Activated CD4-positive, CD25-positive, alpha-beta regulatory T cell (primary cell): ENCODE data around the gene NBL1.
A peak's percentile ranks its signal among the peaks of the same experiment; 100 is the strongest.

Source experiments
- DNase-seq, 4 experiments: peaks; one replicate each; lab custom pipeline; 2025; lab: John Stamatoyannopoulos, UW

Gene NBL1, protein sequence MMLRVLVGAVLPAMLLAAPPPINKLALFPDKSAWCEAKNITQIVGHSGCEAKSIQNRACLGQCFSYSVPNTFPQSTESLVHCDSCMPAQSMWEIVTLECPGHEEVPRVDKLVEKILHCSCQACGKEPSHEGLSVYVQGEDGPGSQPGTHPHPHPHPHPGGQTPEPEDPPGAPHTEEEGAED

DNA sequence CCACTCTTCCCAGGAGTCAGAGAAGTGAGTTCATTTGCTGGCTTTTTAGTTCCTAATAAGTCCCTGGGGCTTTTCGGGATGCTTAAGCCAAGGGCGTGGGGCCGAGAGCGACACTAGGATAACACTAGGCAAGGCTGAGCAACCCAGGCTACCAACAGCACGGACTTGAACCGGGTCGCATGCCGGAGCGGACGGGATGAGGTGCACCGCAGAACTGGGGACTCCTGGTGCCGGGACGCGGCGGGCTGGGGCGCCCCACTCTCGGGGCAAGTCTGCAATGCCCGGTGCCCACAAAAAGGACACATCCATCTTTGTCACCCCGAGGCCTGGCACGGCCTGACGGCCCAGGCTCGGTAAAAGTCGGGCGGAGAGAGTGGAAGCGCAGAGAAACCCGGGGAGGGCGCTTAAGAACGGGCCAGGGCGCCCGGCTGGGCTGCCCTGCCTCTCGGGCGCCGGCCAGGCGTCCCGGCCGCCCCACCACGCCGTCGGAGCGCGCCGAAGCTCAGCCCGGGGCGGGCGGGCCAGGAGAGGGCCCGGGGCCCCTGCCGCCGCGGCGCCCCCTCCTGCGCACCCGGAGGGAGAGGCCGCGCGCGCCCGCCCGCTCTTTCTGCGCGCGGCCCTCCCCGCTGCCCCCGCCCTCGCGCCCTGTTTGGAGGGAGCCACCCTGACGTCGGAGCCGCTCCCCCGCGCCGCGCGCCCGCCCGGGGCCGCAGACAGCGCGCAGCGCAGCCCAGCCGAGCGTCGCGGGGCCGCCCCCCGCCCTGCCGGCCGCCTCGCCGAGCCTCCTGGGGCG, at the start of gene NBL1:
NBL1 (plus strand) TSS at position 710 of the 793 bp plus-strand sequence. CDS start 10,720 bp downstream, outside the sequence.
- peak in 2 of 4 experiments; percentile 14 to 31 for DNase-seq

DNA sequence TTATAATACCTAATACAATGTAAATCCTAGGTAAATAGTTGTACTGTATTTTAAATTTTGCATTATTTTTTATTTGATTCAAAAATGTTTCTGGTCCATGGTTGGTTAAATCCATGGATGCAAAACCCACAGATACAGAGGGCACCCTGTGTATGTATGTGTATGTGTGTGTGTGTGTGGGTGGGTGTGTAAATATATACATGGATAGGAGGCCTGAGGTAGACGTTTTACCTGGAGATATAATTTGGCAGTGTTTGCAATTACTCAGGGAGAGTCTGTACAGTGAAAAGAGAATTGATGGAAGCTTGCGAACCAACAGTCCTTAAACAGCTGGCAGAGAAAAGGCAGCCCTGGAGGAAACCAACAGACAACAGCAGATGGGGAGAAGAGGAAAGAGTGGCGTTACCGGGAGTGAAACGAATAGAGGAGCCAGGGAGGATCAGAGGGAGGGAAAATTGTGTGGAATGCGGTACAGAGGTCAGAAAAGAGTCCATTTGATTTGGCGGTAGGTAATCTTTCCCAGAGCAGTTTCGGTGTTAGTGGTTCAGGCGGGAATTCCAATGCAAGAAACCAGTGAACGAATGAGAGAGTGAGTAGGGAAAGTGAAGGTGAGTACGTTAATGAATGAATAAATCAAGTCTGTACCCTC, 47.9 kb upstream of the NBL1 start:
- DNase-seq = no peak

DNA sequence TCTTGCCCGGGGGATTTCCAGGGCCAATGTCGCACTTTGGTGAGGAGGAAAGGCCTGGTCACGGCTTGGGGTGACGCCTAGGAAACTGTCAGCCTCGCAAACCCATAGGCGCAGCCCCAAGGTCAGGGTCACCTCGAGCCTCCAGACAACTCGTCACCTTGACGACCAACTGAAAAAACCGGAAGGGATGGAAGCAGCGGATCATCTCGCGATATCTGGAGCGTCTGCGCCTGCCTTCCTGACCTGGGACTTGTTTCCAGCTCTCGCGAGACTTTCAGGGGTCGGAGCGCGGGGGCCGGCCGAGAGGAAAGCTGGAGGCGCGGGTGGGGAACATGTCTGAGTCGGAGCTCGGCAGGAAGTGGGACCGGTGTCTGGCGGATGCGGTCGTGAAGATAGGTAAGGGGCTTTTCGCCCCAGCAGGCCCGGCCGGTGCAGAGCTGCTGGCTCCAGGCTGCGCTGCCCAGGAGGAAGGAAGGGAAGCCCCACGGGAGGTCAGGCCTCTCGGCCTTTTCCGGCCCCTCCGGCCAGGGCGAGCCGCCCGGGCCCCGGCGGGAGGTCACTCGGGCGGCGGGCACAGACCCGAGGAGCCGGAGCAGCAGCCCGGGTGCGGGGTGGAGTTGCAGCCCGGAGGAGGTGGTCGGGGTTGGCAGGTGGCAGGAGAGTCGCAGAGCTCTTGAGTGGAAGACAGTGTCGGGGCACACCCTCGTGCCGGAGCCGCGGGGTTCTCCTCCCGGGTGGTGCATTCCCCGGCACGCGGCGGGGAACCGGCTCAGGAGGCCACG, 47.2 kb upstream of the NBL1 start:
- peak; percentile 86 to 92 (median 88) for DNase-seq

DNA sequence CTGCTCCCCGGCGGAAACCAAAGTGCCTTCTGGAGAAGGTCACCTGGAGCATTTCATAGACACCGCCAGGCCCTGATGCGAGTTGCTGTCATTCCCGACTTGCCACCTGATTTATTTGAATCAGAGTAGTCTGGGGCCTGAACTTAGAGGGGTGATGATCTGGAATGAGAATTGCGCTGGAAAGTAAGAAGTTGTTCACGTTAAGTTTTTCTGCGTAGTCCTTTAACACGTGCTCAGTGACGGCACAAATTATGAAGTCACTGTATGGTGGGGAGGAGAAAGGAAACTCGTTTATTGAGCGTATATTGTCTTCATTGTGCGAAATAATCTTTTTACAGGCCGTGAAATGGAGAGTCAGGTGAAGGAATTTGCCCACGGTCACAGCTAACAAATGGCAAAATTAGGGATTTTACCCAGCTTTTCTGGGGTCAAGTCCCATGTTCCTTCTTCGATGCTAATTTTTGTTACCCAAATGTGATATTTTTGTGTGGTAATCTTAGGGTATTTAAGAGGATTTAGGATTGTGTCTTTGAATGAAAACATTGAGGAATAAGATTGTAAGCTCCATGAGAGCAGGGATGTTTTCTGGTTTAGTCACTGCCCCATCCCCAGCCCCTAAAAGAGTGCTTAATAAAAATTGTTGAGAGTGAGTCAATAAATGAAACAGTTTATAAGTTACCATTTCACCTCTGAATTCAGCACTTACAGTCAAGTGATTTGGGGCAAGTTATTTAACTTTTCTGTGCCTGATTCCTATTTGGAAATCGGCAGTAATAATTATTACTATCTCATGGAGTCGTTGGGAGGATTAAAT, 46.4 kb upstream of the NBL1 start:
- peak in 3 of 4 experiments; percentile 15 to 45 (median 42) for DNase-seq

DNA sequence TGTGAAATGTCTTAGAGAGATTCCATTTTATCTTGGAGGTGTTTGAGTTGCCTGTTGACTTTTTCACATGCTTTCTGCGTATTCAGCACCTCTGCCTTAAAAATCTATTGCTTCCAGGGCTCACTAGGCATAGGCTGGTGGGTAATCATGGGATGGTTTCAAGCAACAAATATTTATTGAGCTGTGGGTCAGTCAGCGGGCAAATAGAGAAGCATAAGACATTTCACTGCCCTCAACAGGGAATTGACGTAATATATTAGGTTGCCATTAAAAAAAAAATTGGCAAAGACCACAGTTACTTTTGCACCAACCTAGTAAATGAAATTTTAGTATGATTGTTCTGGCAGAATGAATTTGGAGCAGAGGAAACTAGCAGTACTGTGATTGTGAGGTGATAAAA, 44.3 kb upstream of the NBL1 start:
- DNase-seq = no peak

DNA sequence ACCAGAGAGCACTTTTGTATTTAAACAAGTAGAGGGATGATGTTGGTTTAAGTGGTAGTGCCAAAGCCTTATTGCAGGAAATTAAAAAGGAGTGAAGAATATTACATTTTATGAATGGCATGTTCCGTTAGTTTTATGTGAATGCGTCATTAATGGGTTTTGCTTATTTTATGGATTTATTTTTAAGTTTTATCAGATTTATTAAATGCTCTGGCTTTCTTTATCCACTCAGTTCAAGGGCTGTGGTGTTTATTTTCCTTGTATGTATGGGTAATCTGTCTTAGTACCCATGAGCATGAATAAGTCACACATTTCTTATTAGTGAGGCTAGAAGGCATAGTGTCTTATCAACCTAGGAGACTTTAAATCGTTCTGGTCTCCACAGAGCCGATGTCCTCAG, 41.6 kb upstream of the NBL1 start:
- no peak for DNase-seq

DNA sequence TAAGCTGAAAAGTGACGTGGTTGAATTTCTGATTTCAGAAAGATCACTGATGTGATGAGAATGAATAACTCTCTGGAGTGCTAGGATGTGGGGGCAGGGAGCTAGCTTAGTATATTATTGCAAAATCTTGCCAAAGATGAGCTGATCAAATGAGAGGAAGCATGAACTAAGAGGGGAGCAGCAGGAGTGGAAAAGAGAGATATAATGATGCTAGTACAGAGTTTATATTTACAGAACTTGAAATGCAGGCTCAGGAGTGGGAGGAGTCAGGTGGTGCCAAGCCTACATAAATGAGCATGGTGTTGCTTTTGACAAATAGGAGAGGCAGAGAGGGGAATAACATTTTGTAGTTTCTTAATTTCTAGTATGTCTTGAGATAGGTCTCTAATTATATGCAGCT, 38.1 kb upstream of the NBL1 start:
- no peak for DNase-seq

DNA sequence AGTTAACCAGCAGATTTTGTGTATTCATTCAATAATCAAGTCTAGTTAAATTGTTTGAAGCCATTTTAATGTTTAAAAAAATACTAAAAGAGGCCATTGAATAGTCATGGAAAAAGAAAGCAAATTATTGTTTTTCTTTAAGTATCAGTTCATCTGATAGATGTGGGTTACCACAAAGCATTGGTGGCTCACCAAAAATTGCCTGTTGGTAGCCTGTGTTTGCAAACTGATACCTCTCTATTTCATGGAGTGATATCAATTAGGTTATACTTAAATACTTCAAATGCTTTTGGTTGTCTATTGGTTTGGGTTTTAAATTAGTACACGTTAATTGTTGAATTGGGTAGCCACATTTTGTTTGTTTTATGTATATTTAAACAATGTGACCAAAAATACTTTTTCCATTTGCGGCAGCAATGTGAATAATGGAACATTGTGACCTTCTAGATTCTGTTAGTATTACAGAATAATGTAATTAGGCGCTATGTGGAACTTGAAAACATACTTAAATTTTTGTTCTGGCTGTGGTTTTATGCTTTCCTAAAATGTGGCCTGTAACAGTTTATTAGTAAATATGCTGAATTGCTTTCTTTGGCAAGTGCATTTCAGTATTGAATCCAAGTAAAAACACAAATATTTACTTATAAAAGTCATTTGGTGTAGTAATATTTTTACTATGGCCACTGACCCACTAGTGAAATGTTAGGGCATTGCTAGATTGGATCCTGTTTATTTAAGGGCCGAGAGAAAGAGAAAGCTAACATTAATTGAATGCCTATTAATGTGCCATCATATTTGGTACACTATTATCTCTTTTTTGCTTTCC, 37.1 kb upstream of the NBL1 start:
- no peak for DNase-seq

DNA sequence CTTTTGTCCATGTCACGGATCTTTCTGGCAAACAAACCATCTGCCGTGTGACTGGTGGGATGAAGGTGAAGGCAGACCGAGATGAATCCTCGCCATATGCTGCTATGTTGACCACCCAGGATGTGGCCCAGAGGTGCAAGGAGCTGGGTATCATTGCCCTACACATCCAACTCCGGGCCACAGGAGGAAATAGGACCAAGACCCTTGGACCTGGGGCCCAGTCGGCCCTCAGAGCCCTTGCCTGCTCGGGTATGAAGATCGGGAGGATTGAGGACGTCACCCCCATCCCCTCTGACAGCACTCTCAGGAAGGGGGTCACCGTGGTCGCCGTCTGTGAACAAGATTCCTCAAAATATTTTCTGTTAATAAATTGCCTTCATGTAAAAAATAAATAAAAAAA, 35.9 kb upstream of the NBL1 start:
- no peak for DNase-seq

DNA sequence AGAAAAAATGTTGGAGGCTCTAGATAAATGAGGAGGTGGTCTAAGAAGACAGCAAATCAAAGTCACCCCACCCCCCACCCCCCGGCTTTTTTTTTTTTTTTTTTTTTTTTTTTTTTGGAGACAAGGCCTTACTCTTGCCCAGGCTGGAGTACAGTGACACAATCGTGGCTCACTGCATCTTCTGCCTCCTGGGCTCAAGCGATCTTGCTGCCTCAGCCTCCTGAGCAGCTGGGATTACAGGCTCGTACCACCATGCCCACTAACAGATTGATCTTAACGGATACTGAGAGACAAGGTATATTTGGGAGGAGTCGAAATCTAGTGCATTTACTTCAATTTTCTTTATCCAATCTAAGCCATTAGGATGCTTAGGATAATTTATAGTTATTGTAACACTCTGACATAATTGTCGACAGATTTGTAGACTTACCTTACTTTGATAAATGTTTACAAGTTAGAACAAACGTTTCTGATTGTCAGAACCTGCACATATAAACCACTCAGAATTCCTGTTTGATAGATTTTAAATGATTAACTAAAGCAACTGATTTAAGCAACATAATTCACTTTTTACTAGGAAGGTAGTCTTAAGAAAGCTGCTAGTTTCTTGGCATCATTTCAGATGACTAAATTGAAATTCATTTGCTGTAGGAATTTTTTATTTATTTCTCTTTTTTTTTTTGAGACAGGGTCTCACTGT, 33.7 kb upstream of the NBL1 start:
- no peak for DNase-seq

DNA sequence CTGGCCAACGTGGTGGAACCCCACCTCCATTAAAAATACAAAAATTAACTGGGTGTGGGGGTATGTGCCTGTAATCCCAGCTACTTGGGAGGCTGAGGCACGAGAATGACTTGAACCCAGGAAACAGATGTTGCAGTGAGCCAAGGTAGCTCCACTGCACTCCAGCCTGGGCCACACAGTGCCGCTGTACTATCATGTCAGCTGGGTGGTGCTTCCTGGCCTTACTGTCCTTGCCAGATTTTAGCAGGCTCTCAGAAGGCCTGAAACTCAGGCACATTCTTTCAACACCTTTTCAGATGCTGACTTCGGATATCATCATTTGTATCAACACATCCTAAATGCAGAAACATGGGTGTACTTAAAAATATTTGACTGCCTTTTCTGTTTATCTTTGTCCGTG, 31.6 kb upstream of the NBL1 start:
- no peak for DNase-seq

DNA sequence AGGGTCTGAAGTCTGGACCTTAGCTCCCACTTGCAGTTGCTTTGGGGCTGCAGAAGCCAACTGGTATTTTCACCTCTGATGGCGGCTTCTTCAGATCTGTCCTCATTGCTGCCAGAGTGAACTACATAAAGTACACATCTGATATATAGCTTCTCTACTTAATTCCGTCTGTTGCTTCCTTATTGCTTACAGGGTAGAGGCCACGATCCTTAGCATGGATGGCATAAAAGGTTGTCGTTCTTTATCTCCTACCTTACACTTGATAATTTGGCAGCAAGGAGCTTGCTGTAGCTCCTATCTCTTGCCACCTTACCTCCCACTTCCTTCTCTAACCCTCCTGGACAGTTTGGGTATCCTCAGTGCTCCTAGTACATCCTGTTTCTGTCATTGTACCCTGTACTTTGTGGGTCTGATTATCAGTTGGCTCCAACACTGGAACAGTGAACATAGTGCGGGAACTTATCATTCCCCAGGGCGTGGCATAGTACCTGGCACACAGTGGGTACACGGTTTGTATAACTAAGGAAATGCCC, 30.9 kb upstream of the NBL1 start:
- DNase-seq = no peak

DNA sequence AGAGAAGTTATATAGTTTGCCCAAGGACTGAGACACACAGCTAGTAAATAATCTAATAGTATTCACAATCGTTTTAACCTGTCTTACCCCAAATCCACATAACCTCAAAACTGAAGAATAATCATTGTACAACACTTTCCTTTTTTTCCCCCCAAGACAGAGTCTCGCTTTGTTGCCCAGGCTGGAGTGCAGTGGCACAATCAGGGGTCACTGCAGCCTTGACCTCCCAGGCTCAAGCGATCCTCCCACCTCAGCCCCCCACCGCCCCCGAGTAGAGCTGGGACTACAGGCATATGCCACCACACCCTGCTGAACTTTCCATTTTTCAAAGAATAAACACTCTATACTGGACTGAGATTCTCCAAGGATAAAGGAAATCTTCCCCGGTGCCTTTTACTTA, 28.7 kb upstream of the NBL1 start:
- DNase-seq = no peak

DNA sequence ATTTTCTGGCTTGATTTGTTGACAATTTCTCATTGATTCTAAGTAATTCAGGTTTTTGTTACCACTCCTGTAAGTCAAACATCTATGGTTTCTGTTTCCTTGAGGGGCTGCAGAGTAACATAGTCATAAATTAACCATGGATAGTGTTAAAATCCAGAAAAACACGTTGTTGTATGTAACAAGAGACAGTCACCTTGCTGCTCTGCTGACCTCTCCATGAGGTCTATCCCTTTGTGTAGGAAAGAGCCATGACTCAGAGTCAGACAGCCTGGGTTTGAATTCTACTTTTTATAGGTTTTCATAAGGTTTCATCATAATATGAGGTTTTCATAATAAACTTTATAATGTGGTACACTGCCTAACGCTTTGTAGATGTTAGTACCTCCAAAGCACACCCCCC, 27.6 kb upstream of the NBL1 start:
- DNase-seq = no peak

DNA sequence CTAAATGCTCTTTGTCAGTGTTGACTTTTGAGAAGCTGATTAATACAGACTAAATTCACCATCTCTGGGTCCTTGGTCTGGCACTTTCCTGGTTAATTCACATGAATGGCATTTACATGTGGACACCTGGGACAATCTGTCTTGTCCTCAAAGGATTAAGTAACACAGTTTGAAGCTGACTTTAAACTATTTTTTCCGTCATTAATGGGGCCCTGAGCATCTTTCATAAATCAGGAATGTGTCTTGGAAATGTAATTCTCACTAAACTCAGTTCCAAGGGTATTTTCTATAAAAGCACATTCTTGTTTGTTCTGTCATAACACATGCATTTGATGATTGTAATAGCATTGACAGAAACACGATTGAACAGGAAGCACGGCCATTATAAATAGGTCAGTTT, 26.7 kb upstream of the NBL1 start:
- no peak for DNase-seq

DNA sequence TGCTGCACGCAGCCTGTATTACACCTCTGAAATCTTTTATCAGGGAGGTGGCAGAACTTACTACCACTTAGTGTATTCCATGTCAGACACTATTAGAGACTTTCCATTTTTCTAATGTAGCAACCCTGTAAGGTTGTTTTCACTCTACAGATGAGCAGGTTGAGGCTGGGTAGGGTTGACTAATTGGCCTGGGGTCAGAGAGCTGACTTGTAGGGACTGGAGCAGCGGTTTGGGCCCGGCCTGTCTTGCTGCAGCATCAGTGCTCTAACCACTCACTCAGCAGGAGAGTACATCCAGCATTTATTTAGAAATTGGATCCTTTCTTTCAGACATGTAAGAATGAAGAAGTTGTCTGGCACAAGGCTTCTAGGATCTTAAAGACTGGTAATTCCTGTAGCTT, 25.7 kb upstream of the NBL1 start:
- DNase-seq = no peak

DNA sequence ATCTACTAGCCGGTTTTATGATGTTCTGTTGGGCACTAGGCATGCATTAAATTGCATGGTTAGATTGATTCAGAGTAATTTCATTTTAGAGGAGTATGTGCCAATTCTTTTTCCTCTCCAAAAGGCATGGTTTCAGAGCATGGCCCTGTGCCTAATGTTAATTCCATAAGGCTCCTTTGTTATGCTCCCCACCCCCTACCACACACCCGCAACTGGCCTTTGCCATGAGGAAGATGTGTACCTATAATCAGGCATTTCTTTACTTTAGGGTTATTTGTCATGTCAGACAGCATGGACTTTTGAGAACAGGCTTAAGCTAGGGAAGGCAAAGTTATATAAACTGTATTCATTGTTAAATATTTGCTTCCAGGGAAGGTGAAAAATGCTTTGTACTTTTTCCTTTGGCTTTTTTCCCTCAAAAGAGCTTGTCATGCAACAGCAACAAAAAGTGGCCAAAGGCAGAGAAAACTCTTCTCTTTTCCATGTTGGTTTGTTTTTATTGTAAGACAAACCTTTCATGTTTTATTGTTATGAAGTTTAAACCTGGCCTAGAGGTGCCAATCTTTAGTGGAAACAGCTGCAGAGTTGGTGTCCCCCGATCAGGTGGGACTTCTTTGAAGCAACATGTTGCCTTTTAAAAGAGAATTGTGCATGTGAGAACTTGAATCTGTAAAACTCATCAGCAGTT, 24.3 kb upstream of the NBL1 start:
- DNase-seq = no peak

DNA sequence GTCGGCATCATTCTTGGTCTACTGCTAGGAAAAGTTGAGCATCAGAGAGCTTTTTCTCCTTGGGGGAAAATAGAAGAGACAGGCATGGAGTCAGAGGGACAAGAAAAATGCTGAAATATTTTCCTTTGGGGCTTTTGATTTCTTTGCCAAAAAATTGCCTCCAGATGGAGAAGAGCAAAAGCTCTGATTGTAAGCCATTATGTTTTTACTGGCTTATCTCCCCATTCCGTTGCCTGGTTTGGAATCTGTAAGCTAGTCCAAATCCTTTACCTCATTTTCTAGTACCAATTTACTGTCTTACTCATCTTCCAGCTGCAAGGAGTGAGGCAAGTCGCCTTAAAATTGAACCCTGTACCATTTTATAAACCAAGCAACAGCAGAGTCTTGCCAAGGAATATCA, 23.3 kb upstream of the NBL1 start:
- no peak for DNase-seq

DNA sequence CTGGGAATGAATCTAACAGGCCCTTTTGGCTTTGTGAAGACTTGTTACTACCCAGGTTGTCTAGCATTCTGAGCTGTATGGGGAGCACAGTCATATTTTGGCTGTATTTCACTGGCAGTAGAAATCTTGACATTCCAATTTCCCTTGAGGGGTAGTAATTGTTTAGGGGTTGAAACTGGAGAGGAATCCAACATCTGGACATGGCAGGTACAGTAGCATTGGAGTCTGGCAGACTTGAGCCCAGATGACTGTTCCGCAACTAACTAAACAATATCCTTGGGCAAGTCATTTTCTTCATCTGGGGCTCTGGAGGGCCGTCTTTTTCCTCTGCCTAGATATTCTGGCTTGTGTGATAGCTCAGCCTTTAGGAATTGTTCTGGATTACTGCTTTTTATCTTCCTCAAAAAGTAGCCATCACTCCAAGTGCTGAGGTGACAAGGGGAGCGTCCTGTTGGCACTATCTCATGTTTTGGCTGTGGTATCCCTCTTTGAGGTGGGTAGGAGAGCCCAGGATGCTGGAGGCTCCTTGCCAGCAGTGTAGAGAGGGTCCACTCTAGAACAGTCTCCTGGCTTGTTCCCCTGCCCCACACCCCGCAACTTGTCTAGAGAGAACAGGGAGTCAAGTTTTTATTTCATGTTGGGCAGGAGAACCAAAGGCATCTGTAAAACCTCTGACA, 22.7 kb upstream of the NBL1 start:
- DNase-seq = no peak
